HK-2 (cell line): ENCODE measurements around the gene RPL22L1.
"Not testable (repeated sequence)": the region's sequence is repeated elsewhere in the genome, so short reads cannot be mapped to it uniquely, and the experiment has no call there.

Experiments used
- DNase-seq: peaks from one replicate; pipeline ENCODE4 v3.0.0-alpha.2; 2018; ENCODE audit not compliant: unreplicated experiment

RPL22L1 gene

DNA sequence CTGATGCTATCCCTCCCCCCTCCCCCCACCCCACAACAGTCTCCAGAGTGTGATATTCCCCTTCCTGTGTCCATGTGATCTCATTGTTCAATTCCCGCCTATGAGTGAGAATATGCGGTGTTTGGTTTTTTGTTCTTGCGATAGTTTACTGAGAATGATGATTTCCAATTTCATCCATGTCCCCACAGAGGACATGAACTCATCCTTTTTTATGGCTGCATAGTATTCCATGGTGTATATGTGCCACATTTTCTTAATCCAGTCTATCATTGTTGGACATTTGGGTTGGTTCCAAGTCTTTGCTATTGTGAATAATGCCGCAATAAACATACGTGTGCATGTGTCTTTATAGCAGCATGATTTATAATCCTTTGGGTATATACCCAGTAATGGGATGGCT, 8.7 kb upstream of the RPL22L1 start:
- not testable (repeated sequence) for DNase-seq

GRCh38 chr3:170877311-170877710, 7.3 kb upstream of the RPL22L1 start:
- not testable (repeated sequence) for DNase-seq

DNA sequence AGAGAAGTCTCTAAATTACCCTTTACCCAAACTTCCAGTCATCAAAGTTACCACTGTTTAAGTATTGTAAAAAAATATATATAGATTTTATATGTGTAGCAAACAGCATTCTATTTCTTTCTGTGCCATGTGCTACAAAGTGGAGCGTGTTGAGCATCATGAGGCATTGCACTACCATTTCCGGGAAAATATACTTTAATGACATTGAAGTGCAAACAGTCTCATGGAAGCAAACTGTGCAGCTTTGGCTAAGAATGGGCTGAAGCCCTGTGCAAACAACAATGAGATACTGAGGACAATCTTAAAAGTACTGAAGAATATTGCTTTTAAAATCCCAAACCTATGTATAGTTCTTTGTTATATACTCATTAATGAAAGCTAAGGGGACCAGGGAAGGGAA, 6.5 kb upstream of the RPL22L1 start:
- DNase-seq = no peak

DNA sequence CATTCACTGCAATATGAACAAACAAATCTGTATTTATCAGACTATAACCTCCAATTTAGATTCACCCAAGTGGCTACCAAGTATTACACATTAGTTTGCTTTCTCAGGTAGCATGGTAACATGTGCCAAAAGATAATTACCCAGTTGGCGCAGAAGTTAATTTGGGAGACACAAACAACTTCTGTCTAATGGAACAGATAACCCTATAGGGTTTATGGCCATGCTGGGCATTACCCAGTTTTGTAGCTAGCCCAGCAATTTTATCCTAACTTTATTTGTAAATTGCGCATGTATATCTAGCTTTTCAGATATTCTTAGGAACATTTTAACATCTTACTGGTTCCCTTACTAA, 780 bp downstream of the RPL22L1 start:
- no peak for DNase-seq

DNA sequence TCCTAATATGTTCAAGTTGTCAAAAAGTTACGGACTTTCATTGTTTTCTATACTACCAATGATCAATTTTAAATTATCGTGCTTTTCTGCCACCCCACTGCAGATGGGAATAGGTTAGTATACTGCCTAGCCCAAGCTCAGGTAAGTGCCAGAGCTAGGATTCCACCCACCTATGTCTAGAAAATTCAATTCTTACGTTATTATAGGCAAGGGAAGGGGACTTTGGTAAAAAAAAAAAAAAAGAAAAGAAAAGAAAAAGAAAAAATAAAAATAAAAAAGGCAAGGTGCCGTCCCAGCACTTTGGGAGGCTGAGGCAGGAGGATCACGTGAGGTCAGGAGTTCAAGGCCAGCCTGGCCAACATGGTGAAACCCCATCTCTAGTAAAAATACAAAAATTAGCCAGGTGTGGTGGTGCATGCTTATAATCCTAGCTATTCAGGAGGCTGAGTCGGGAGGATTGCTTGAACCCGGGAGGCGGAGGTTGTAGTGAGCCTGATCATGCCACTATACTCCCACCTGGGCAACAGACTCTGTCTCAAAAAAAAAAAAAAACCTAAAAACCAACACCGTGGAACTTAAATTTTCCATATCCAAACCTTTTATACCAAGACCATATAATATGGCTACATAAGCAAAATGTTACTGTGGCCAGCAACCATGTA, 1.3 kb downstream of the RPL22L1 start:
- DNase-seq = no peak

DNA sequence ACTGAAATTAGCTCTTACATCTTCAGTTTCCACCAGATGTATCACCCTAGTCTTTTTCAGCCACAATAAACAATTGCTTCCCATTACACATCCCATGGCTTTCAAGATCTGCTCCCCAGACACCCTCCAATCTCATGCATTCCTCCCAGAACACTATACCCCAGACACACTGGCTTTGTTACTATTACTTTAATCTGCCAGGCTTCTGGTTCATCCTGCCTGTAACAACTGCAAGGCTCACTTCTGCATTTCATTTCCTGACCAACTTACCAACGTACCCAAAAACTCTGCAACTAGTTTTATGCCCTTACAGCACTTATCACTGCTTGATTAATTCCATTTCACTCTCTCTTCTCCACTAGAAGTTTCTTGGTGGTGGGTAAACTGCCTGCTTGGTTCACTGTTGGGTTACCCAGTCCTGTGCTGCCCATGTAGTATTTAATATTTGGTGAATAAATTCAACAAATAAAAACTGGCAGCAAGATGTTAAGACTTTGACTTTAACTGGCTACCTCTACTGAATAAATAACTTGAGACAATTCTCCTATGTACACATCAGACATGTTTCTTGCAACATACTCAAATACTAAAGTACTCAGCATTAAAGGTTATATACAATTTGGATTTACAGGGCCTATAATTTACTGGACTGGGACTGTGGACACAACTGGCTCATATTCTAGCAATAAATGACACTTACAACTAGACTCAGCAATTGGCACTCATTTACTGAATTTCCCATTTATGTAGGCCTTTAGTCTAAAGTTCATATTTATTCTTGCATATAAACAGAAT, 2.7 kb downstream of the RPL22L1 start:
- DNase-seq = no peak

- DNase-seq = no peak
Observed at GRCh38 chr3:170866499-170866898, 3.5 kb downstream of the RPL22L1 start.

- peak; percentile 41 for DNase-seq
Observed at GRCh38 chr3:170865209-170866094, 4.5 kb downstream of the RPL22L1 start.

GRCh38 chr3:170864525-170865208, 5.3 kb downstream of the RPL22L1 start:
- DNase-seq = no peak

DNA sequence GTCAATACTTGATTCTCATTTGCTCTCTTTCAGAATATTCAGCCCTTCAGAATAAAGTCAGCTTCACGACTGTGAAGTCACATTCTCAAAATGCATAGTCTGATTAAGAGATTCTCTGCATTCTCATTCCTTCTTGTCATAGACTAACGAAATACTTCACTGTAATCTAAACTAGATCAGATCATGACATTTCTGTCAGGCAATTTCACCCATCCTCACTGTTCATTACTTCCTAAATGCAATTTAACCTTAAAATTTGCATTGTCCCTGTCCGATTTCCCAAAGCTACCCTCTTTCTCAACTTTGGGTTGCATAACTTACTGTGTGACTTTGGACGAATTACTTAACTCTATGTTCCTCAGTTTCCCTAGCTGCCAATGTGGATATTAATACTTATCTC, 6.2 kb downstream of the RPL22L1 start:
- no peak for DNase-seq

- no peak for DNase-seq
Observed at GRCh38 chr3:170862618-170863374, 7.2 kb downstream of the RPL22L1 start.

- DNase-seq = no peak
Observed at GRCh38 chr3:170858599-170858998, 11.4 kb downstream of the RPL22L1 start.

- no peak for DNase-seq
Observed at GRCh38 chr3:170852324-170852723, 17.7 kb downstream of the RPL22L1 start.

GRCh38 chr3:170848292-170848917, 21.6 kb downstream of the RPL22L1 start:
- DNase-seq = no peak

GRCh38 chr3:170844377-170844776, 25.6 kb downstream of the RPL22L1 start:
- no peak for DNase-seq

DNA sequence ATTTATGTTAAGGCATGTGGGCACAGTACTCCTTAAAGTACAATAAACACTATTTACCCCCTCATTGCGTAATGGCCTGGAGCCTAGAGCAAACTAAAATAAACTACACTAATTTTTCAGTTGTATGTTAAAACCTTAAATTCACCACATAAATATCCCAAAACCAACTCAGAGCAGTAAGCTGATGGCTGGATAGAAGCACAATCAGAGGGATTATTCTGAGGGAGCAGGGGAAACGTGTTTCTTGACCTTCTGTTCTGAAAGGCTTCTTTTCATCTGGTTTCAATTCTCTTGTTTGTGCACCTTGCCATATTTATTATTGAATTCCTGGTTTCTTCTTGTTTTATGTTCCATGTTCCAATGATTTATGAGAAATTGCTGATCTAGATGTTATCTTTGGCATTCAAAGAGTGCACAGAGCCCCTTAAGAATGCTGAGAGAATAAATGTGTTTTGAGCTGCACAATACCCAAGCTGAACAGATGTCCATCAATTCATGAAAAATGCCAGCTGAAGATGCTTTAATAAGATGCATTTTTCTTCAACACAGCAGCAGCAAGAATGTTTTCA, 29.6 kb downstream of the RPL22L1 start:
- no peak for DNase-seq

DNA sequence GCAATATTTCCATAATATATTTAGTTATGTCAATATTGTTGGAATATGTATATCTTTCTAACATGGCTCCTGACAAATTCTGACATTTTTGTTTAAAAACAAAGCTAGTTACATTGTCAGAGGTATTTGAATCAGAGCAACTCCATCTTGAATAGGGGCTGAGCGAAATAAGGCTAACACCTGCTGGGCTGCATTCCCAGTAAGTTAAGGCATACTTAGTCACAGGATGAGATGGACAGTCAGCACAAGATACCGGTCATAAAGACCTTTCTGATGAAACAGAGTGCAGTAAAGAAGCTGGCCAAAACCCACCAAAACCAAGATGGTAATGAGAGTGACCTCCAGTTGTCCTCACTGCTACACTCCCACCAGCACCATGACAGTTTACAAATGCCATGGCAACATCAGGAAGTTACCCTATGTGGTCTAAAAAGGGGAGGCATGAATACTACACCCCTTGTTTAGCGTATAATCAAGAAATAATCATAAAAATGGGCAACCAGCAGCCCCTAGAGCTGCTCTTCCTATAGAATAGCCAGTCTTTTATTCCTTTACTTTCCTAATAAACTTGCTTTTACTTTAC, 30.4 kb downstream of the RPL22L1 start:
- DNase-seq = no peak

GRCh38 chr3:170836491-170836890, 33.5 kb downstream of the RPL22L1 start:
- DNase-seq = no peak

- DNase-seq = no peak
Observed at GRCh38 chr3:170835336-170835735, 34.7 kb downstream of the RPL22L1 start.

- DNase-seq = no peak
Observed at GRCh38 chr3:170830580-170830979, 39.4 kb downstream of the RPL22L1 start.
